Measurements from ENCODE around the gene TRAIP.
"Not testable (repeated sequence)": the region's sequence is repeated elsewhere in the genome, so short reads cannot be mapped to it uniquely, and the experiment has no call there.

Gene TRAIP, protein sequence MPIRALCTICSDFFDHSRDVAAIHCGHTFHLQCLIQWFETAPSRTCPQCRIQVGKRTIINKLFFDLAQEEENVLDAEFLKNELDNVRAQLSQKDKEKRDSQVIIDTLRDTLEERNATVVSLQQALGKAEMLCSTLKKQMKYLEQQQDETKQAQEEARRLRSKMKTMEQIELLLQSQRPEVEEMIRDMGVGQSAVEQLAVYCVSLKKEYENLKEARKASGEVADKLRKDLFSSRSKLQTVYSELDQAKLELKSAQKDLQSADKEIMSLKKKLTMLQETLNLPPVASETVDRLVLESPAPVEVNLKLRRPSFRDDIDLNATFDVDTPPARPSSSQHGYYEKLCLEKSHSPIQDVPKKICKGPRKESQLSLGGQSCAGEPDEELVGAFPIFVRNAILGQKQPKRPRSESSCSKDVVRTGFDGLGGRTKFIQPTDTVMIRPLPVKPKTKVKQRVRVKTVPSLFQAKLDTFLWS

DNA sequence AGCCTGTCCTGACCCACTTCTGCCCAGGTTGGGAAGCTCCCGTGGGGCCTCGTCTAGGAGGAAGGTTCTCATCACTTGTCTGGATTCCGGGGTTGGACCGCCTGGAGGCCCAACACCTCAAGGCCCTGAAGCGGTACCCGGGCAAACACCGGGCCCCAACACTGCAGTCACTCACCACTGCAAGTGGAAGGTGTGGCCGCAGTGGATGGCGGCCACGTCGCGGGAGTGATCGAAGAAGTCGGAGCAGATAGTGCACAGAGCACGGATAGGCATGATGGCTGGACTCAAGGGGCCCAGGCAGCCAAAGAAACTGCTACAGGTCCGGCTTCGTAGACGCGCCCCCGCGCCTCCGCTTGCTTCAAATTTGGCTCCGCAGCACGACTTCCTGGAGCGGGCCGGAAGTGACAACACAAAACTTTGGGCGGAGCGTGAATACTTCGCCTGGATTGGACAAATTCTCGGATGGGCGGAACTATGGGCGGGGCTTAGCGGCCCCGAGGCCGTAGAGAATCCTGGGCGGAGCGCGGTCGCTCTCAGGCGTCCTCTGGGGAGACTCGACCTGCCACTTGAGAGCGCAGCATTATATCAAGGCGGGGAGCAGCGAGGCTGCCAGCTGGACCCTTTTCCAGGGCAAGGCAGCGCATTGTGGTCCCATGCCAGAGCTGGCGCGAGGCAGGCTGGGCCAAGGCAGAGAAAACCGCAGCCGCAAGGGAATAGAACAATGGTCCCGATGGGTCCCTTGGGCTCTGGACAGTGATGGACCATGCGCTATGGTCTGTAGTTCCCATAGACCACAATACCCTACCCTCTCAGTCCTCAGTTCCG, at the start of gene TRAIP:
TRAIP (minus strand) TSS at position 384 of the 825 bp plus-strand sequence; CDS start at position 273, 111 bp downstream.
- DNase-seq, result peak; percentile 77 to 92

DNA sequence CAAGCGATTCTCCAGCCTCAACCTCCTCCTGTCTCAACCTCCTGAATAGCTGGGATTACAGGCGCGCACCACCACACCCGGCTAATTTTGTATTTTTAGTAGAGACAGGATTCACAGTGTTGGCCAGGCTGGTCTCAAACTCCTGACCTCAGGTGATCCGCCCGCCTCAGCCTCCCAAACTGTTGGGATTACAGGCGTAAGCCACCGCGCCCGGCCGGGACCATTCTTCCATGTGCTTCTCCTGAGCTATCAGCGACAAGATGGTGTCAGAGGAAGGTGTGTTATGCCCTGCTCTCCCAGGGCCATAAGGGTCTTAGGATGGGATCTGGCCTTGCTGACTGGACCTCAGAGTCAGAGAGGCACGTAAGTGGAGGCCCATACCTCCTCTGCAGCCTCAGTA, 48.1 kb upstream of the TRAIP start:
- not testable (repeated sequence) for DNase-seq

DNA sequence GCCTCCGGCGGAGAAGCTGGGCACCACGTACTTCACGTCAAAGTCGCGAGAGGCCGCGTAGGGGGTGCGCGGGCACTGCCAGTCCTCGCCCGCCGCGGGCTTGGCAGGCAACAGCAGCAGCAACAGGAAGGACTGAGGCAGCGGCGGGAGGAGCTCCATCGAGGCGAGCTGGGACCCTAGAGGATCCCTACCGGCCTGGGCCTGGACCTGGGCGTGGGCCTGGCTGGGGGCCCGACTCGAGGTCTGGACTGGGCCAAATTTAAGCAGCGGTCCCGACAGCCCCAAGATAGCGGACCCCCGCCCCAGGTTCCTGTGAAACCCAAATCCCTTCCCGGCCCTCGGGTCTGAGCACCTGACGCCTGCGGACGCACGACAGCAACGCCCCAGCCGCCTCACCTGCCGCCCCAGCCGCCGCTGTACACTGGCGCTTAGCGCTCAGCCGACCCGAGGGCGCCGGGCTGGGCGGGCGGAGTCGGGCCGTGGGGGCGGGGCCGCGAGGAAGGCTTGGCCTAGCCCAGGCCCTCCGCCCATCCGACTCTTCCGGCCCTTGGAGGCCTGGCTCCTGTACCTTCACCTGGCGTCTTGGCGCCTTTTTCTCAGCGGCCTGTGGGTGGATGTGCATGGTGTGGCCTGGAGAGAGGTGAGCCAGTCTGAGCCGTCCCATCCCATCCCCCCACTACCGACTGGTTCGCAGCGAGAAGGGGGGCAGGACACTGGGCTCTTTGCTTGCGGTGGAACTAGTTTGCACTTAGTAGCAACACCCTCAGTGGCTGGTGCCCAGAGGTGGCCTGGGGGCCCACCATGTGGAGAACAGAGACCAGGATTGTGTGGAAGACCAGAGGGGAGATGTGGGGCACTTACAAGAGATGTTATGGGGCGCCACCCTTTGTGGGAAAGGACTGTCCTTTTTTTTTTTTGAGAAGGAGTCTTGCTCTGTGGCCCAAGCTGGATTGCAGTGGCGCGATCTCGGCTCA, 47.4 kb upstream of the TRAIP start, which contains the start of gene MST1R:
MST1R (minus strand) TSS at position 423 of the 974 bp plus-strand sequence; CDS start at position 159, 264 bp downstream.
- DNase-seq, result no peak

DNA sequence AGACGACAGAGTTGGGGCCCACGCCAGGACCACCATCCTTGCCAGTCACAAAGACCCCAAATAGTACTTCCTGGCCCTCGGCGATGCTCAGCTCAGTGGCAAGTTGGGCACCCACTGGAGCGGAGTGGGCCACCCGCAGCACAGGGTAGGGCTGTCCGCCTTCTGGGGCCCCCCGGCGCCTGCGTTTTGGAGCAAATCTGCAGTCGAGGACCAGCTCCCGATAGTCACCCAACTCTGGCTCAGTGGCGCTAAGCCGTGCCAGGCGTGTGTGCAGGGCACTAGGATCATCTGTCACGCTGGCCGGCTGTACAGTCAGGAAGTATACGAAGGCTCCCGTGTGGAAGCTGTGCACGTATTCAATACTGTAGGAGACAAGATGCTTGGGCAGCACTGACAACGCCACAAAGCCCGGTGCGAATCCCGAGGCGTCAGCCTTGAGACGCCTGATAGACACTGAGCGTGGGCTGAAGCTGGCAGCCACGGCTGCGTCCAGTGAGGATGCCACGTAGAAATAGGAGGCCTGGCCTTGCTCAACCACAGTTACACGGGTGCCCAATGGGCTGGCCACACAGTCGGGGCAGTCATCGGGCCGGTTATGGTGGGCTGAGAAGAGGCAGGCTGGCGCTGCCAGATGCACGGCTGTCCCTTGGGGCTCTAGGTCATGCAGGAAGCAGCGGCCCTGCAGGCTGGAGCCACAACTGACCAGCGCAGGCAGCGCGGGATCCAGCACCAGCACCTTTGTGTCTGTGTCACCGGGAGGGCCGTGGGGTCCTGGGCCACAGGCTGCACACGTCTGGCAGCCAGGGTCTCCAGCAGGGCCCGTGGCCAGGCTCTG, 46.4 kb upstream of the TRAIP start:
- no peak for DNase-seq

DNA sequence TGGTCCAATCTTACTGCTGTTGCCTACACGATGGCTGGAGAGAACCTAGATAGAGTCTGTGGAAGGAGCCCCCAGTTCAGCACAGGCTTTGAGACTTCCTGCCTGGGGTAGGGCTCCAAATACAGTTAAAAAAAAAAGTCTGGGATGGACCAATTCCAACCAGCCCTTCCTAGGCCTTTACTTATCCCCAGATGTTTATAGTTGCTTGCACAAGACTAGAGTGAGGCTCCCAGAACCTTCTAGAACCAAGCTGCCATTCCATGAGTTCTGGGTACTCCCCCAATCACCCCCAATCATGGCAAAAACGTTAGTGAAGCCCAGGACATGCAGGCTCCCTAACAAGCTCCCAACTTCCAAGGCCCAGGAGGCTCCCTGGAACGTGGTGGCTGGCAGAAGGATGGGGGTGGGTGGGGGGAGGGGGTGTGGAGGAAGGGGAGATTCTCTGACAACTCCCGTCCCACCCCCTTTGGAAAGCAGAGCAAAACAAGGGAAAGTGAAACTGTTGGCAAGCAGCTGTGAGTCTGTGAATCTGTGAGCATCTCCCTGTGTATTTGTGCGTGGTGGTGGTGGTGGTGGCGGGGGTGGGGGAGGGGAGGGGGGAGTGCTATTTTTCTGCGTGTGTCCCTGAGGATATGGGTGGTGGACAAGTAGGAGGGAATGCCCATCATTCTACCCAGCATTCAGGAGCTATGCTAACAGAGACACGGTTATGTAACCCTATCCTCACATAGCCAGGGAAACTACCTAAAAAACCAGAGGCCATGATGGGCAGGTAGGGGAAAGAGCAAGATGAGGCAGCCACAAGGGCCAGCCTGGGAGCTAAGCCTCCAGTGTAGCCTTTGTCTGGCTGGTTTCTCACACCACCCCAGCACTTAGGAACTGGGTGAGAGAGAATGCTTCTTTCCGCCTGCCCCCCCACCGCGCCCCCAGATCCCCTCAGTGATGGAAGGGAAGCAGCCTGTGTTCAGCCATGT, 45.3 kb upstream of the TRAIP start:
- DNase-seq, result no peak

DNA sequence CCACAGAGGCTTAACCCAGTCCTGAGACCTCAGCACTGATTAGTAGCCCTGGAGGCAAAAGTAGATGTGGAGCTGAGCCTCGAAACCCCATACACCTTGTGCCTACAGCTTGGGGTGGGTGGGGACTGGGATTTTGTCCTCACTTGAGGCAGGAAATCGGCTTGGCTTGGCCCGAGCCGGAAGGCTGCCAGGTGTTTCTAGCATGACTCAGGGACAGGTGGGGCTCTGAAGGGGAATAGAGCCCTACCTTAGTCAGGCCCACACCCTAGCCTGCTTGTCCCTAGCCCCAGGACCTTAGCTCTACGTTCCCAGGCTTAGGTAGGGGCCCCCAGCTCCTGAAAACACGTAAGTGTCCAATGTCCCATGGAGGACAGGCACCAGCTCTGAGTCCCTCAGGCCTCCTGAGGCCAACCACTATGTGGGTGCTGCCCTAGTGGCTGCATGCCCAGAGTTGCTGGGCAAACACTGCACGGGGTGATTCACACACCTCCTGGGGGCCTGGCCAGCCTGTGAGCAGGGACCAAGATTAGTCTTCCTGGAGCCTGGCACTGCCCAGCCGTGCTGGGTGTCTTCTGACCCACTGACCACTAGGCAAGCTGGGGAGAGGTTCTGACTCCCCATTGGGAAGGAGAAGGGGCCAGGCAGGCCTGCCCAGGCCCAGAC, 44.3 kb upstream of the TRAIP start:
- no peak for DNase-seq

DNA sequence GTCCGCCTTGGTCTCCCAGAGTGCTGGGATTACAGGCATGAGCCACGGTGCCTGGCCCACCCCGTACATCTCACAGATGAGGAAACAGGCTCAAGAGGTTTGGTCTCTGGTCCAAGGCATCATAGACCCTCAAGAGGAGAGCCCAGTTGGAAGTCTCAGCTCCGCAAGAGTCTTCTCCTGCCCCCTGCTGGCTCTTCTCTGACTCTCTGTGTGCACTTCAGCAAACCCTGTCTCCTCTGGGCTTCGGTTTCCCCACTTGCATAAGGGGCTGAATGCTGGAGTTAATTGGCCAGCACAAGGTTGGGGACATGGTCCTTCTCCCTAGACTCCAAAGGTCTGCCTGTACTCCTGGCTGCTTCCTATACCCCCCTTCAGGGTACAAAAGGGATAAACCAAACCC, 43.5 kb upstream of the TRAIP start:
- no peak for DNase-seq

DNA sequence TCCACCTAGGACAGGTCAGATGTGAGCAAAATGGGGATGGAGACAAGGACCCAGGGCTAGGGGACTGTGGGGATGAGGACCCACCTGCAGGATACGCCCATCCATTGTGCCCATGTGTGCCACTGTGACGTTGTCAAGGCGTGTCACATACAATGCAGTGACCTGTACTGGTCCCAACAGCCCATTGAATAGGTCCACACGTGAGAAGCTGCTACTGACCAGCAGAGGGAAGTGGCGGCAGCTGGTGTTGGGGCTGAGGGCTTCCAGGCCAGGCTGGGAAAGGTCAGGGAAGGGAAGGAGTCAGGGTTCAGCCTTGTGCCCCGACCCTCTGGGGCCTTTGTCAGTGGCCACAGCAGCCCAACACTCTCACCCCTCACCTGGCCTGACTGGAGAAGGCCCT, 42.6 kb upstream of the TRAIP start:
- DNase-seq, result no peak

DNA sequence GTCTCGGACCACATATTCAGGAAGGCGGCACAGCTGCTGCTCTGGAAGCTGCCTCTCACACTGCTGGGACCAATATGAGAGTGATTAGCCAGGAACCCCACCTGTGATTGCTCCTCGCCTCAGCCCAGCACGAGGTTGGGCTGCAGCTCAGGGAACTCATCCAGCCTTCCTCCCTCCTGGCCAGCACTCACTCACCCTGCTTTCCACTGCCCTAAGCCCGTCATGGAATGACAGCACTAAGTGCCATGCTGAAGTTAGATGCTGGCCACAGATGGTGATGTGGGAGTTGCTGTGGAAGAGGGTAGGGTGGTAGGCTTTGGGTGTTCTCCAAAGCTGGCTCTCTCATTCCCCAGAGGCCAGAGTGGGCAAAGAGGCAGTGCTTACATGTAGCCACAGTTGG, 40.0 kb upstream of the TRAIP start:
- no peak for DNase-seq

DNA sequence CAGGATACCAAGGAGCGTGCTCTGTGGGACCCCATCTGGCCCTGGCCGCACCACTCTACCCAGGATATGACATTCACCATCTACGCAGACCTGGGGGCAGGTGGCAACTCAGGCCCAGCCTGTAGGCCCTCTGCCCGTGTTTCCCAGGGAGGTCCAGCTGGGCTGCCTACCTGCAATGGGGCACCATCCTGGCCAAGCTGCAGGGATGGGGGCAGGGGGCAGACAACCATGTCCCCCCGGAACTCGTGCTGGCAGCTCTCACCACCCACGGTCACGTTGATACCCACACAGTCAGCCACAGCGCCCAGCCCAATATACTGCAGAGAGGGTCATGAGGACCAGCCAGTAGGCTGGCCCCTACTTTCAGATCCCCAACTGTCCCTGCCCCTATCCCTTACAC, 39.4 kb upstream of the TRAIP start:
- no peak for DNase-seq

DNA sequence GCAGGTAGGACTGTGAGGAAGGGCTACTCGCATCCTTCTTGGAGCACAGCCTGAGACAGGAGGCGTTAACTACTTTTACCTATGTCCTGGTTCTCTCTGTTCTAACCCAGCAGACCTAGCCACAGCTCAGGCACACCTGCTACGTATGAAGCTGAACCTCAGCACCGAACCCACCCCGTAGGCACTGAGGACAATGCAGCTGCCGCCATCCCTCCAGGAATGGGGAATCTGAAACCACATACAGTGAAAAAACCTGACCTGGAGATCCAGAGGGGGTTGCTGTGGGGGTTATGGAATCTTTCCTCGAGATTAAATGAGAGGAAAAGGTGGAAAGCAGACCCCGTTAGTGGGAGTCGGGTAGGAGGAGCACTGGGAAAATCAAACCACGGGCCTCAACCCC, 32.9 kb upstream of the TRAIP start:
- no peak for DNase-seq

DNA sequence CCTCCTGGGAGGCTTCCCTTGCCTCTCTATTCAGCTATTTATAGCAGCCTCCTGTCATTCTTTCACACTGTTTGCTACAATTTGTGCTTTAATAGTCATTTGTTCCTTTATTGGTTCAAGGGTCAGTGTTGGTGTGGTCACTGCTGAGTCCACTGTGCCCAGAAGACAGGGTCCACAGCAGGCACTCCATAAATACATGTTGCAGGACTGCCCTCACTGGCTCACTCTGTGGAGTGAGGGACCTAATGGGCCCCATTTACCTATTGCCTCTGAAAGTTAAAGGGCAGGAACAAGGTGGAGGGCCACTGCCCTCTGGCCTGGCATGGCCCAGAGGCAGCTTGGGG, 30.5 kb upstream of the TRAIP start:
- no peak for DNase-seq

DNA sequence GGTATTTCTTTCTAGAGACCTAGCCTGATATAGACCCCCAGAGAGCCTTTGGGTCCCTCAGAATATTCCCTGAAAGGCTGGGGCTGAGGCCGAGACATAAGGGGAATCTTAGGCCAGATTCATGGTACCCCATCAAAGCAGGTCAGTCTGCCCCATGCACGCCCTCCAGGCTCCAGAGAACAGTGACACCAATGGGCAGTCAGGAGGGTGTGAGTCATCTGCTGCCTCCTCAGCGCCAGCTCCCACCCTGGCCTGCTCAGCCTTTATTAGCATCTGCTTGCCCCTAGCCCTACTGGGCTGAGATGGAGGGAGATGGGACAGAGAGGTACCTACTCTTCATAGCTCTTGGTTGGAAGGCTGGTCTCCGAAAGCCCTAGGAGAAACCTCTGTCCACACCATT, 27.6 kb upstream of the TRAIP start:
- no peak for DNase-seq

DNA sequence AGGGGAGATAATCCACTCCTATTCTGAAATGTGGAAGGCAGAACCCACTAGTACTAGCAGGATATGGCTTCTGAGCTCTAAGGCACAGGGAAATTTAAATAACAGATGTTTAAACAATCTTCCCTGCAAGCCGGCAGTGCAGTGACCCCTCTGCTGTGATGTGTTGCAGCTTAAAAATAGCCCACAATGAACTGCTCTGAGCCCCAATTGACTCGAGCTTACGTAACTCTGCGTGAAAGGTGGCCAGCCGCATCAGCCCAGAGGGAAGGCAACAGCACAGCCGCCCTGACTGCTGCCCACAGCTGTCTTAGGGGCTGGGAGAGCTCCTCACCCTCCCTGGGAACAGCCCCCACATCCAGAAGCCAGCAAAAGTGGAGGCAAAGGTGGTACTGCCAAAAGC, 25.8 kb upstream of the TRAIP start:
- no peak for DNase-seq

DNA sequence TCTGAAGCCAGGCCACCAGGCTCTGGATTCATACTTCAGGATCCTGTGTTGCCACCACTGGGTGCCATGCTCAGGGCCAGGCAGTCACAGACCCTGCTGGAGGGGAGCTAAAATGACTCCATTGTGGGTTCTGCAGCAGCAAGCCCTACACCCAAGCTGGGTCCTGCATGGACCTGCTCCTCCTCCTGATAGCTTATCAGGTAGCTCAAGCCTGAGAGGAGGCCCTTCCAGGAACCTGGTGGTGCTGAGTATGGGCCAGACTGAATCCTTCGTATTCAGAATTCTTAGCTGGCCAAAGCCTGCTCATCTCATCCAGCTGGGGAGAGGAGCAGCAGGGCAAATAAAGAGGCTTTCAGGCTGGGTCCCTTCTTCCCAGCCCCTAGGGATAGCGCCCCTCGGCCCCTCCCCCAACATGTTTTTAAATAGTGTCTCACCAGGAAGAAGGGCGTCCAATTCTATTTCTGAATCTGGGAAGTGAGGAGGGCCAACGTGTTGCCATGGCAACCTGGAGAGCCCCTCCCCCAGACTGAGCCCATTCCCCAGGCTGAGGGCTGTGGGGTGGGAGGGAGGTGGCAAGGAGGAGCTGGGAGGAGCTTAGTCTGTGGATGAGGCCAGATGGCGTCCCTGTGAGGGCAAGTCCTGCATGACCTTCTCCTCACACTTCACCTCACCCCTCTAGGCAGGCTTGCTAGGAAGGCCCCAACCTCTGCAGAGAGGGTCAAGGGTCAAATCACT, 24.4 kb upstream of the TRAIP start:
- DNase-seq, result no peak

DNA sequence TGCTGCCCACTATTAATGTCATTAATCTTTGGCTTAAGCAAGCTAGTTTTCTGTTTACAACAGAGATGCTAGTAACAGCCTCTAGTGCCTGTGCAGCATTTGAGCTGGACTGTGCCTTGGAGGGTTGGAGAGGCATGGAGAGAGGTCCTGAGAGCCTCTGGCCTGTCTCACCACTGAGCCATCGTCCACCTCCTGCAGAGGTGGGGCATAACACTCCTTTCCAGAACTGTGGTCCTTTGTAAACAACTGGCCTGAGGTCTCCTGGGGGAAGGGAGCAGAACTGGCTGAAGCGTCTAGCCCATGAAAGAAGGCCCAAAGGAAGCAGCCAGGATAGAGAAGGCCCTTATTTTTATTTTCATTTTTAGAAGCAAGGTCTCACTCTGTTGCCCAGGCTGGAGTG, 23.4 kb upstream of the TRAIP start:
- no peak for DNase-seq

DNA sequence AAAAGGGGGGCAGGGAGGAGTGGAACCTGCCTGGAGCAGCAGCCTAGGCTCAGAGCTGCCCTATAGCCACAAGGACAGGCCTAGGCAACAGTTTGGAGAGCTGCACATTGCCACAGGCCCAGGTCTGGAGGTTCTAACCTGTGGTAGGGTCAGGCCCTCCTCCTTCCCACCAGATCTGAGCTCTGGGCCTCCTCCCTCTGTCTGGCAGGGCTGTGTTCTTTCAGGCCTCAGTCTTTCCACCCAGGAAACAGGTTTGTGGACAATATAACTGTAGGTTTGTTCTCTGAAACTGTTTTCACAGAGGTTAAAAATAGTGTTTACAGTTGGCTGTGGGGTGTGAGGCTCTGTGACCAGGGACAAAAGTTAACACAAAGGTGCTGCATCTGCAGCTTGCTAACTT, 22.3 kb upstream of the TRAIP start:
- DNase-seq, result no peak

DNA sequence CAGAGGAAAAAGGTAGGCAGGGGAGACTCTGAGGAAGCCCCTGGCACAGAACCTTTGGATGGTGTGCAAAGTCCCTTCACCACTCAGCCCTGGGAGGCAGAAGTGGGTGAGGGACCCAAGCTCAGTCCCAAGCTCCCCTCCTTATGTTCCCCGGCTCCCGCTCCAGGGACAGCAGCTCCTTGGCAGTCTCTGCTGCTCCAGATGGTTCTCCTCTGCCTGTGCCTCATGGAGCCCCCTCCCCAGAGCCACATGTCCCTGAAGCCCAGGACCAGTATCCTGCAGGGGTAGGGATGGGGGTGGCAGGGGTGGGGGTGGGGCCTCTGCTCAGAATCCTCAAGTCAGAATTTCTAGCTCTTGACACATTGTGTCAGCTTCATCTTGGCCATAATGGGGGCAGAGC, 21.4 kb upstream of the TRAIP start:
- DNase-seq, result no peak

DNA sequence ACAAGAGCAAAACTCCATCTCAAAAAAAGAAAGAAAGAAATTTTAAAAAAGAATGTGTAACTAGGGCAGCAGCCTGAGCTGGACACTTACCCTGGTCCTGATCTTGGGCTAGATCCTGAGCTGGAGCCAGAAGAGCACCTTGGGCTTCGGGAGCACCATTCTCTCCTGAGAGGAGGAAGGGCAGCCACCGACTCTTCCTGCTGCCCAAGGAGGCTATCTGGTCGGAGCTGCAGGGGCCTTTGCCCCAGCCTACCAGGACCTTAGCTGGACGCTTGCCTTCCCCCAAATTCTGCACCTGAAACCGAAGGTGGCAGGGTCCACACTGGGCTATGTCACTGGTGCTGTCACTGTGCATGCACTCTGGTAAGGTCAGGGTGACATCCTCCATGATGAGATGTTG, 20.2 kb upstream of the TRAIP start:
- no peak for DNase-seq
